K562 (cell line): ENCODE data around the gene CFAP410. TPM values are rescaled to one million over a fixed set of nuclear protein-coding genes. Genes with fewer than 3 reads are reported as not detected.
A peak's percentile ranks its signal among the peaks of the same experiment; 100 is the strongest.

Experiments used
- ATAC-seq: fragments of 200-7000 bp; cut with Tn5 transposase; 3 replicates; pipeline ENCODE4 v1.9.1; 2020; ENCODE audit warnings: moderate library complexity
- BruUV-seq: library from RNA; stranded (reverse); fragments of 400-500 nt; replicated peaks from 2 replicates; lab custom pipeline; 2021; lab: Mats Ljungman, UMichigan
- CTCF ChIA-PET: fragments of 300-600 bp; formaldehyde crosslinking; extraction: SDS; loops from one replicate; lab custom pipeline; 2021; ENCODE audit warnings: low intra/inter-chr PET ratio; lab: Yijun Ruan, JAX
- POLR2A ChIA-PET: fragments of 300-600, 350-650 bp; sonication (Branson Sonifier 250); formaldehyde crosslinking; extraction: SDS; loops from one replicate; lab custom pipeline; 2021; ENCODE audit warnings: antibody characterized with exemption, inconsistent platforms; lab: Yijun Ruan, JAX
- DNase-seq, 4 experiments: peaks; one replicate each; pipeline versions ENCODE4 v3.0.0 to v3.0.0-alpha.2; 2011 to 2018; ENCODE audit warnings: low spot score in 3 of 4, mixed read lengths in 3 of 4; ENCODE audit errors: extremely low read depth in 1 of 4
- FAIRE-seq: peaks from 2 replicates; lab custom pipeline; 2011; peaks lifted over from hg19 to GRCh38; lab: Jason Lieb, UNC
- H2AFZ ChIP-seq: 2 replicates; pipeline ENCODE4 v1.6.0; 2011; ENCODE audit warnings: low read depth, low read length, control low read depth, inconsistent platforms
- H3K27ac ChIP-seq: fragments of 200-600 bp; 3 replicates; pipeline ENCODE4 v1.8.0; 2011; ENCODE audit warnings: low read depth, mild to moderate bottlenecking, control low read depth, inconsistent platforms, low read length, moderate library complexity, mixed read lengths; ENCODE audit errors: extremely low read depth
- H3K27me3 ChIP-seq, 2 experiments: fragments of 300-600 bp in 1 of 2; 2 replicates in 1 of 2; 3 replicates in 1 of 2; pipeline versions ENCODE4 v1.6.0 to v1.8.0; 2011; ENCODE audit warnings: inconsistent platforms in 2 of 2, low read length in 2 of 2, mild to moderate bottlenecking in 1 of 2, mixed read lengths in 1 of 2, moderate library complexity in 1 of 2; ENCODE audit not compliant: control insufficient read depth in 2 of 2, insufficient read depth in 2 of 2
- H3K36me3 ChIP-seq: fragments of 300-600 bp; 3 replicates; pipeline ENCODE4 v1.8.0; 2011; ENCODE audit warnings: mild to moderate bottlenecking, low read length, inconsistent platforms; ENCODE audit not compliant: control insufficient read depth, insufficient read depth
- H3K4me1 ChIP-seq, 2 experiments: fragments of 200-600 bp in 1 of 2; replicated peaks in 1 of 2; 2 replicates in 1 of 2; 3 replicates in 1 of 2; pipeline versions ENCODE4 v1.5.1 to v1.8.0; 2011; ENCODE audit warnings: inconsistent platforms in 2 of 2, low read length in 2 of 2, mild to moderate bottlenecking in 1 of 2, mixed read lengths in 1 of 2, moderate library complexity in 1 of 2; ENCODE audit not compliant: control insufficient read depth in 2 of 2, insufficient read depth in 2 of 2
- H3K4me2 ChIP-seq: 2 replicates; pipeline ENCODE4 v1.6.1; 2011; ENCODE audit warnings: low read length, control low read depth, inconsistent platforms, mixed read lengths; ENCODE audit not compliant: insufficient read depth
- H3K4me3 ChIP-seq: fragments of 200-600 bp; sonication (generic), shearing (Covaris generic); 2 replicates; pipeline ENCODE4 v1.5.1; 2016; ENCODE audit warnings: control low read depth, inconsistent platforms
- H3K79me2 ChIP-seq: fragments of 200-600 bp; 3 replicates; pipeline ENCODE4 v1.8.0; 2011; ENCODE audit warnings: low read length, inconsistent platforms; ENCODE audit not compliant: control insufficient read depth, insufficient read depth
- H3K9ac ChIP-seq, 2 experiments: 2 replicates each; pipeline versions ENCODE4 v1.6.0 to v1.6.1; 2011; ENCODE audit warnings: low read depth in 2 of 2, low read length in 2 of 2, control low read depth in 1 of 2, inconsistent platforms in 1 of 2, mild to moderate bottlenecking in 1 of 2, mixed read lengths in 1 of 2; ENCODE audit not compliant: insufficient read depth in 1 of 2
- H3K9me1 ChIP-seq: one replicate; pipeline ENCODE4 v1.6.0; 2011; ENCODE audit warnings: inconsistent platforms, mild to moderate bottlenecking, low read length, moderate library complexity; ENCODE audit not compliant: control insufficient read depth, insufficient read depth
- H3K9me3 ChIP-seq: replicated peaks from 2 replicates; pipeline ENCODE4 v1.5.1; 2011; ENCODE audit warnings: low read depth, low read length, inconsistent platforms; ENCODE audit not compliant: control insufficient read depth, insufficient read depth
- H4K20me1 ChIP-seq: replicated peaks from 2 replicates; pipeline ENCODE4 v1.6.1; 2011; ENCODE audit warnings: low read length, inconsistent platforms, mixed read lengths; ENCODE audit not compliant: control insufficient read depth, insufficient read depth
- ATF1 ChIP-seq, 2 experiments: fragments of 450-650 bp in 1 of 2; IDR thresholded peaks; 2 replicates each; pipeline ENCODE4 v1.6.1; 2016; ENCODE audit warnings: missing compliant biosample characterization in 1 of 2, missing genetic modification characterization in 1 of 2
- CBX8 ChIP-seq: fragments of 200-600 bp; sonication (generic); IDR thresholded peaks from 2 replicates; pipeline ENCODE4 v1.6.1; 2012; ENCODE audit warnings: borderline replicate concordance, mixed run types, low read depth, mild to moderate bottlenecking, moderate library complexity, mixed read lengths, low read length, control low read depth, inconsistent platforms; ENCODE audit not compliant: poor library complexity, severe bottlenecking; ENCODE audit errors: extremely low read depth
- E2F6 ChIP-seq, 2 experiments: IDR thresholded peaks; 2 replicates each; pipeline ENCODE4 v1.6.1; 2011; ENCODE audit warnings: borderline replicate concordance in 1 of 2, control low read depth in 1 of 2, low read depth in 1 of 2, low read length in 1 of 2, mild to moderate bottlenecking in 1 of 2, mixed read lengths in 1 of 2, moderate library complexity in 1 of 2; ENCODE audit not compliant: insufficient read depth in 1 of 2, insufficient read length in 1 of 2, poor library complexity in 1 of 2, severe bottlenecking in 1 of 2; ENCODE audit errors: extremely low read depth in 1 of 2
- L3MBTL2 ChIP-seq: fragments of 450-650 bp; IDR thresholded peaks from 2 replicates; pipeline ENCODE4 v1.6.1; 2016; ENCODE audit warnings: mild to moderate bottlenecking, moderate library complexity
- MAX ChIP-seq: sonication (generic); formaldehyde crosslinking; IDR thresholded peaks from 2 replicates; pipeline ENCODE4 v1.9.0; 2022; ENCODE audit warnings: mild to moderate bottlenecking, missing genetic modification reagents
- NCOA2 ChIP-seq, 2 experiments: fragments of 450-650 bp; IDR thresholded peaks; 2 replicates each; pipeline ENCODE4 v1.6.1; 2018; ENCODE audit warnings: mild to moderate bottlenecking in 2 of 2, moderate library complexity in 1 of 2; ENCODE audit not compliant: partially characterized antibody in 2 of 2
- PRDM10 ChIP-seq: fragments of 450-650 bp; IDR thresholded peaks from 2 replicates; pipeline ENCODE4 v1.6.1; 2018; ENCODE audit not compliant: partially characterized antibody
- STAT5B ChIP-seq: fragments of 250-450 bp; sonication (Bioruptor Pico); IDR thresholded peaks from 2 replicates; pipeline ENCODE4 v1.8.0; 2021; ENCODE audit warnings: mild to moderate bottlenecking, inconsistent platforms
- WGBS: fragments of 100-300 bp; shearing (Covaris generic); methylation state at CpG from one replicate; pipeline ENCODE4 v1.1.6; 2016; ENCODE audit warnings: low coverage, mixed read lengths; ENCODE audit not compliant: insufficient coverage; ENCODE audit errors: missing lambda C conversion rate; 5-methylcytosine and 5-hydroxymethylcytosine counted together
- in situ Hi-C: fragments of 300-500 bp; cut with MboI; formaldehyde crosslinking; loops from 4 replicates; pipeline ENCODE4 v1.15.0; 2018; ENCODE audit warnings: inconsistent platforms, mixed read lengths
- intact Hi-C: fragments of 100-400 bp; cut with micrococcal nuclease; formaldehyde crosslinking; loops from 2 replicates; pipeline ENCODE4 v1.14.2; 2022
- polyA plus RNA-seq, 8 experiments: library from polyadenylated mRNA; depleted of rRNA in 4 of 8; stranded (reverse) in 5 of 8; unstranded in 3 of 8; fragments of >200 nt; fragmentation: Nextera tagmentation in 2 of 8; fragmentation: Illumina TruSeq in 1 of 8; extraction: Ambion mirVana in 2 of 8; extraction: Trizol in 1 of 8; gene quantifications; 2 replicates each; pipeline versions ENCODE4 v1.2.1 to v1.2.3, GENCODE V29; 2011 to 2014; ENCODE audit warnings: inconsistent platforms in 1 of 8, missing spikeins in 1 of 8
- total RNA-seq, 7 experiments: library from RNA; depleted of rRNA in 6 of 7; stranded (reverse); fragments of >200 nt in 6 of 7; fragmentation: Illumina TruSeq in 2 of 7; extraction: Trizol in 2 of 7; gene quantifications; 2 replicates each; pipeline versions ENCODE4 v1.2.1 to v1.2.3, GENCODE V29; 2011 to 2021; ENCODE audit warnings: low replicate concordance in 1 of 7
- TF ChIP-seq, protein P1 (sequence below): fragments of 200-800 bp; sonication (Bioruptor generic); IDR thresholded peaks from 2 replicates; pipeline ENCODE4 v1.6.1; 2017; ENCODE audit warnings: missing genetic modification characterization, missing compliant biosample characterization

Gene CFAP410
- total and polyA plus RNA-seq, 9 of the 15 experiments (the other 6 are each of a cell fraction or from before 2014, with no cell fraction given) = 0.07 to 17.3 (median 2.3) TPM

DNA sequence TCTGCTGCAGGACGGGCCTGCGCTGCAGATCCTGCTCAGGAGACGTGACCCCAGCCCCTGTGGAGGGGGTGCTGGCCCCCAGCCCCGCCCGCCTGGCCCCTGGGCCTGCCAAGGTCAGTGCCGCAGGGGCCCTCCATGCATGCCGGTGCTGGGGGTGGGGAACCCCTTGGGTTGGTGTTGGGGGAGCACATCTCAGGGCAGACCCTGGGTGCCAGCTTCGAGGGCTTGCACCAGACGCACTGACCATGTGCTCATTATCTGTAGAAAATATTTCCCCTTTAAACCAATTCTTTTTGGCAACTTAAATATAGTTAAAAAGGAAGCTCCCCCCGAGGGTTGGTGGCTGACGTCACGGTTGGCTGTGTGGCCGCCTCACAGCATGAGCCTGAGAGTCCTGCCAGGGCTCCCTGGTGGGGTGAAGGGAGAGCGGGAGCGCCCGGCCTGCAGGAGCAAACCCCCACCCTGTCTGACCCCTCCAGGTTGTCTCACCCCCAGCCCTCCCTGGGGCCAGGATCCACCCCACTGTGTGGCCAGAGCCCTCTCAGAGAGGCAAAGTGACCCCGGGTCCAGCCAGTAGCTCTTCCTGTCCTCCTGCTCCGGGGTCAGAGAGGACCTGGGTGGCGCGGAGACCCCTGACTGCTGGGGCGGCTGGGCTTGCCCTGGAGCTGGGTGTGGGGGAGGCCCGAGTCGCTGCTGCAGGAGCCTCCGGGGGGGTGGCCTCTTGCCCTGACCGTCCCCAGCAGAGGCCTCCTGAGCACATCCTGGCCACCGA, 44.6 kb downstream of the CFAP410 start:
- Histone ChIP-seq H3K9ac (peak overlapping the region in 1 of 2 experiments; percentile 75; a peak in 2 of 4 replicates), H3K79me2 (no peaks in the 10 kb centered on the region), H3K9me3 (no peaks in the 10 kb centered on the region), H2AFZ (no peak overlapping the region), H3K4me3 (no peak overlapping the region), H4K20me1 (peaks cover 7% of the 10 kb centered on the region; the same call in 1 of the 2 replicates), H3K36me3 (no peaks in the 10 kb centered on the region), H3K27me3 (peaks cover 7 to 37% of the 10 kb centered on the region in 2 experiments; a peak in 3 of 5 replicates), H3K27ac (no peak overlapping the region), H3K9me1 (peaks cover 3% of the 10 kb centered on the region), H3K4me1 (peaks cover 6 to 70% of the 10 kb centered on the region in 2 experiments), H3K4me2 (no peak overlapping the region)
- in situ Hi-C loops = loop anchor here (25.0 kb wide), 1 partner anchor 132 kb away; no protein-coding TSS in a partner anchor
- ATAC-seq = no peak
- no peak for TF ChIP-seq STAT5B (CRISPR knock-in tag)
- TF ChIP-seq CBX8 = no peak
- TF ChIP-seq PRDM10 = peak; percentile 16
- peak in 1 of 2 experiments; percentile 29 for TF ChIP-seq E2F6 (IDR thresholded peaks at IDR 0.05; ENCODE audit: borderline replicate concordance in 1 of 2, extremely low read depth in 1 of 2, insufficient read depth in 1 of 2, insufficient read length in 1 of 2, low read depth in 1 of 2, low read length in 1 of 2, poor library complexity in 1 of 2, severe bottlenecking in 1 of 2)
- no peak for TF ChIP-seq ATF1 (CRISPR knock-in tag; IDR thresholded peaks at IDR 0.05)
- peak; percentile 55; the same call in 1 of the 2 replicates for TF ChIP-seq ATF1 (tag; IDR thresholded peaks at IDR 0.05)
- TF ChIP-seq L3MBTL2 = peak; percentile 64
- TF ChIP-seq, protein P1, sequence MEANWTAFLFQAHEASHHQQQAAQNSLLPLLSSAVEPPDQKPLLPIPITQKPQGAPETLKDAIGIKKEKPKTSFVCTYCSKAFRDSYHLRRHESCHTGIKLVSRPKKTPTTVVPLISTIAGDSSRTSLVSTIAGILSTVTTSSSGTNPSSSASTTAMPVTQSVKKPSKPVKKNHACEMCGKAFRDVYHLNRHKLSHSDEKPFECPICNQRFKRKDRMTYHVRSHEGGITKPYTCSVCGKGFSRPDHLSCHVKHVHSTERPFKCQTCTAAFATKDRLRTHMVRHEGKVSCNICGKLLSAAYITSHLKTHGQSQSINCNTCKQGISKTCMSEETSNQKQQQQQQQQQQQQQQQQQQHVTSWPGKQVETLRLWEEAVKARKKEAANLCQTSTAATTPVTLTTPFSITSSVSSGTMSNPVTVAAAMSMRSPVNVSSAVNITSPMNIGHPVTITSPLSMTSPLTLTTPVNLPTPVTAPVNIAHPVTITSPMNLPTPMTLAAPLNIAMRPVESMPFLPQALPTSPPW (CRISPR knock-in tag) = peak; percentile 42; the same call in 1 of the 2 replicates
- peak; percentile 42; the same call in 1 of the 2 replicates for TF ChIP-seq MAX (CRISPR knock-in tag)
- TF ChIP-seq NCOA2 (IDR thresholded peaks at IDR 0.05; ENCODE audit: partially characterized antibody in 2 of 2) = no peak
- no peak for DNase-seq
- POLR2A ChIA-PET = no interaction called here
- no TSS peak for BruUV-seq
- no peak for FAIRE-seq
- intact Hi-C loops = no loop called here
- CTCF ChIA-PET = no interaction called here
- WGBS = 15% methylated on average over 22 of the region's 26 CpGs
